ENCODE data around the gene SOAT1.

DNA sequence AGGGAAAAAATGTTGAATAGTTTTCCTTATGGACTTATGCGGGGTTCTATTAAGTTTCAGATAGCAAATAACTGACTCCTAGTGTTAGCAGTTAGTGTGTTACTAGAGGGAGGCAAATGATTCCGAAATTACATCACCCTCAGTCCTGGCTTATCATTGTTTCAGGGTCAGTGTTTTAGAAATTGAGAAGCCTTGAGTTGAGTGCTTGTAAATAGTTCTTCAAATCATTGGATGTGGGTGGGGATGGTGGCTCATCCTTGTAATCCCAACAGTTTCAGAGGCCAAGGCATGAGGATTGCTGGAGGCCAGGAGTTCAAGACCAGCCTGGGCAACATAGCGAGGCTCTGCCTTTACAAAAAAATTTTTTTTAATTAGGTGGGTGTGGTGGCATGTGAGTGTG is 21.3 kb downstream of the SOAT1 start:
- no peak for TF ChIP-seq POLR2A (IDR thresholded peaks at IDR 0.05)
- TF ChIP-seq, protein P1, sequence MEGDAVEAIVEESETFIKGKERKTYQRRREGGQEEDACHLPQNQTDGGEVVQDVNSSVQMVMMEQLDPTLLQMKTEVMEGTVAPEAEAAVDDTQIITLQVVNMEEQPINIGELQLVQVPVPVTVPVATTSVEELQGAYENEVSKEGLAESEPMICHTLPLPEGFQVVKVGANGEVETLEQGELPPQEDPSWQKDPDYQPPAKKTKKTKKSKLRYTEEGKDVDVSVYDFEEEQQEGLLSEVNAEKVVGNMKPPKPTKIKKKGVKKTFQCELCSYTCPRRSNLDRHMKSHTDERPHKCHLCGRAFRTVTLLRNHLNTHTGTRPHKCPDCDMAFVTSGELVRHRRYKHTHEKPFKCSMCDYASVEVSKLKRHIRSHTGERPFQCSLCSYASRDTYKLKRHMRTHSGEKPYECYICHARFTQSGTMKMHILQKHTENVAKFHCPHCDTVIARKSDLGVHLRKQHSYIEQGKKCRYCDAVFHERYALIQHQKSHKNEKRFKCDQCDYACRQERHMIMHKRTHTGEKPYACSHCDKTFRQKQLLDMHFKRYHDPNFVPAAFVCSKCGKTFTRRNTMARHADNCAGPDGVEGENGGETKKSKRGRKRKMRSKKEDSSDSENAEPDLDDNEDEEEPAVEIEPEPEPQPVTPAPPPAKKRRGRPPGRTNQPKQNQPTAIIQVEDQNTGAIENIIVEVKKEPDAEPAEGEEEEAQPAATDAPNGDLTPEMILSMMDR (IDR thresholded peaks at IDR 0.05), result no peak
